ENCODE measurements around the gene ZSCAN22. TPM values are rescaled to one million over a fixed set of nuclear protein-coding genes. Genes with fewer than 3 reads are reported as not detected.

The ZSCAN22 gene
- total RNA-seq, result 1 to 10 TPM; 4.4 to 6.3 TPM

DNA sequence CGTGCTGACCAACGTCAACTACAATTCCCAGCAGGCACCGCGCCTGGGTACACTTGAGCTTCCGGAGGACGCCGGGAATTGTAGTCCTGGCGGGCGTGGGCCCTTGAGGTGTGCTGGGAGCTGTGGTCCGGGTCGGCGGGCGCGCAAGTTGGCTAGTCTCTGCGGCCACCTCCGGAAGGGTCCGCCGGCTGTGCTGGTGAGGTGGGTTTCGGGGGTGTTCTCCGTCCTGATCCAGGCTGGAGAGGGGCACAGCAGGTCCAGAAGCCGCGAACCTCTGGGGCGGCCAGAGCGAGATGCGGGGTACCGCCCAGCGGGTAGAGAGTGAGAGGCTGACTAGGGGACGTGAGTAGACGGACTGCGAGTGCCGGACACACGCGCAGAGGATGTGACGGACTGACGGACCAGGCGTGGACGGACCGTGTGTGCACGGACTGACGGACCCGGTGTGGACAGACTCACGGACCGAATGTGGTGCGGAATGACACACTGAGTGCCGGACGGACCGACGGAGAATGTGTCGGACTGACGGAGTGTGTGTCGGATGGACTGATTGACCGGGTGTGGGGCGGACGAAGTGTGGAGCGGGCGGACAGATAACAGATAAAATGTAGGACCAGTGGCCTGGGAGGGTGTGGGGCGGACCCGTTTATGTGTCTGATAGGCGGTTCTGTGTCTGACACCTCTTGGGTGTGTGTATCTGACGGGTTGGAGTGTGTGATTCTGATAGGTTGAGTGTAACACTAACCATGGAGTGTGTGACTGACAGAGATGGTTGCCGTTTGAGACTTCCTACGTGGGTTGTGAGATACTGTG, at the start of gene ZSCAN22:
ZSCAN22 (plus strand) TSS at position 81 of the 813 bp plus-strand sequence. CDS start 7,809 bp downstream, outside the sequence.
- Mint-ChIP-seq H3K4me3 (no peak within 1 kb of the TSS), H3K36me3 (peaks cover 4% of the 10 kb centered on the region), H3K27ac (no peak within 1 kb of the TSS), H3K27me3 (no peaks in the 10 kb centered on the region), H3K4me1 (peaks cover 4% of the 10 kb centered on the region), H3K9me3 (ENCODE audit: low read depth) (no peaks in the 10 kb centered on the region)
- CTCF ChIA-PET, result interaction anchor here (1.1 to 2.1 kb wide), 6 partner anchors 9 to 193 kb away, joined by 4 to 8 read pairs (median 5); partner anchors contain the start of genes ERVK3-1, ZBTB45 and ZNF497
- DNase-seq, result peak; percentile 95
- peak; percentile 90 for ATAC-seq

- no peak overlapping the region for H3K4me3 Mint-ChIP-seq
- no peak overlapping the region for H3K27ac Mint-ChIP-seq
- CTCF ChIA-PET, result no interaction called here
- peaks cover 61% of the 10 kb centered on the region for H3K36me3 Mint-ChIP-seq
- DNase-seq (no peak), ATAC-seq (no peak)
- H3K27me3 Mint-ChIP-seq, result no peaks in the 10 kb centered on the region
- H3K4me1 Mint-ChIP-seq, result peaks cover 23% of the 10 kb centered on the region
- H3K9me3 Mint-ChIP-seq (ENCODE audit: low read depth), result peaks cover 24% of the 10 kb centered on the region
These were observed 49.6 kb upstream of the ZSCAN22 start for GRCh38 chr19:58277197-58277596.

DNA sequence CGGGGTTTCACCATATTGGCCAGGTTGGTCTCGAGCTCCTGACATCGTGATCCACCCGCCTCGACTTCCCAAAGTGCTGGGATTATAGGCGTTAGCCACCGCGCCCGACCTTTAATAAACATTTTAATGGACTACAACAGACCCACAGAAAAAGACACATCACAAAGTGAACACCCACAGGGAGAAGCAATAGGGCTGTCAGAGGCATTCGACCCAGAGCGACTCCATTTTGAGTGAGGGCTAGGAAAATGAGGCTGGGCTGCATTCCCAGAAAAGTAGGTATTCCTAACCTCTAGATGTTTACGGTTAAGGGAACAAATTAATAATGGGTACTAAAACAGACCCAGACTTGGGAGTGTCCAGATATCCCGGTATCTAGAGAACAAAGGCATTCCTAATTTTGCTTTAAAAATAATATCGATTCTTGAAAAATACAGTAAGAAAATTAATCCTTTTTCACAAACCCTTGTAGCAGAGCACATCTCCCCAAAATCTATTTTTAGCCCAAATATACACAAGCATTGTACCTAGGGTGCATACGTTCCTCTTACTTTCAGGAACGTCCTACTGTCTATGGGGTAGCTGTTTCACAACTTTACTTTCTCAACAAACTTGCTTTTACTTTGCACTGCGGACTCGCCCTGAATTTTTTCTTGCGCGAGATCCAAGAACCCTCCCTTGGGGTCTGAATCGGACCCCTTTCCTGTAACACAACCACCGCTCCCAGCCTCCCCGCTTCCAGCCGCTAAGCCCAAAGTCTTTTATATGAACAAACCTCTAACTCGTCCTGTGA, 48.9 kb upstream of the ZSCAN22 start:
- H3K9me3 Mint-ChIP-seq (ENCODE audit: low read depth), result peaks cover 26% of the 10 kb centered on the region
- no peak for DNase-seq
- H3K27ac Mint-ChIP-seq, result peak overlapping the region; percentile 84
- H3K27me3 Mint-ChIP-seq, result no peaks in the 10 kb centered on the region
- H3K4me3 Mint-ChIP-seq, result peak overlapping the region; percentile 90
- no peak for ATAC-seq
- H3K4me1 Mint-ChIP-seq, result peaks cover 23% of the 10 kb centered on the region
- CTCF ChIA-PET, result interaction anchor here (0.8 to 1.3 kb wide), 2 partner anchors 50 to 82 kb away, joined by 3 read pairs; partner anchors contain the start of gene ZNF544
- H3K36me3 Mint-ChIP-seq, result peaks cover 59% of the 10 kb centered on the region

DNA sequence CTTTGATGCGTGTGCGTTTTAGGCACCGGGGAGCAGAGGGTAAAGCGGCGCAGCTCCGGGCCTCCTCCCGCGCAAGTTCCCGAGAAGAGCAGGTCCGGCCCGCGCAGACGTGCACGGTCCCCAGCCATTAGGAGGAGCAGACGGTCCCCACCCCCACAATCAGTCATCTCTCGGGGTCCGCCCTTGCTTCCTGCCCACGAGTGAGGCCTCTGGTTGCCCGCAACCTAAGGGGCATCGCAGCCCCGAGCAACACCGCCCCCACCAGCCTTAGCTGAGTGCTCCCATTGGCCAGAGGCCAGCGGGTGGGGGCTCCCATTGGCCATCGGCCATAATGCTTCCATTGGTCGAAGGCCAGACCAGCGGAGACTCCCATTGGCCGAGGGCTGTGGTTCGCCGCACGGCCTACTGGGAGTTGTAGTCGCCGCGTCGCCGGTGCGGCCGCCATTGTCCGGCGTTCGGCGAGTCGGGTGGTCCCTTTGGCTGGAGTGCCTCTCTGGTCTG, 48.2 kb upstream of the ZSCAN22 start, which contains the start of gene ZNF8:
ZNF8 (plus strand) TSS at position 415 of the 501 bp plus-strand sequence. CDS start 127 bp downstream, outside the sequence.
- ATAC-seq (peak; percentile 100), DNase-seq (peak; percentile 99)
- no peaks in the 10 kb centered on the region for H3K27me3 Mint-ChIP-seq
- peak within 1 kb of the TSS; percentile 84 for H3K27ac Mint-ChIP-seq
- peak within 1 kb of the TSS; percentile 90 for H3K4me3 Mint-ChIP-seq
- CTCF ChIA-PET, result interaction anchor here (0.8 to 1.3 kb wide), 2 partner anchors 50 to 82 kb away, joined by 3 read pairs; partner anchors contain the start of gene ZNF544
- H3K36me3 Mint-ChIP-seq, result peaks cover 61% of the 10 kb centered on the region
- H3K9me3 Mint-ChIP-seq (ENCODE audit: low read depth), result peaks cover 26% of the 10 kb centered on the region
- peaks cover 23% of the 10 kb centered on the region for H3K4me1 Mint-ChIP-seq

DNA sequence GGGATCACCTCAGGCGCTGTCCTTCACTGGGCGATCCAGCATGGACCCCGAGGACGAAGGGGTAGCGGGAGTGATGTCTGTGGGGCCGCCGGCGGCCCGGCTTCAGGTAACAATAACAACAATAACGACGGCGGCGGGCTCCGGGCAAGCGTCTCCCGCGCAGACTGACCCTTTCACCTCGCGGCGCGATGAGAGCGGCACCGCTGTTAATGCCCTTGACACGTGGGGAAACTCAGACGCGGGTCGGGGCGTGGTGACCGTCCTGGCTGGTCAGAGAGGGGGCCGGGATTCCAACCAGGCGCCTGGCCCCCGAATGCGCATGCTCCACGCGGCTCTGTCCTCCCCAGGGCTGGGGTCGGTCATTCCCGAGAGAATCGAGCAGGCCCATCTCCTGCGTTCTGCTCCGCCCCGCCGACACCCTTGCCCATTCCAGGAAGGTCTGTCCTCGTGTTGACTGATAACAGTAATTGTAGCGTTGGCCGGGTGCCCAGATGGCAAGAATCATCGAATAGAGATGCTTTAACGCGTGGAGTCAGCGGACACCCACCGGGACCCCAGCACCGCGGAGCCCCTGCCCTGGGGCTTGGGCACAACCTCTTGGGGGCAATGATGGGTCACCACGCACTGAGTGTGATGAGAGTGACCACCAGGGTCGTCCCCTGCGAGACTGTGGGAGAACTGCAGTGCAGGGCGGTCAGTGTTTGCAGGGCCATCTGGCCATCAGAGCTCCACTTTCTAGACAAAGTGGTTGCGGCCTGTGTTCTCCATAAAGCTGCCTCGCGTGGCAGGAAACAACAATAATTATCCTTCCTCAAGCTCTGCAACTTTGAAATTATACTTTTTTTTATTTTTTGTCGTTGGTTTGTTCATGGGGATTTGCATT, 47.5 kb upstream of the ZSCAN22 start:
- DNase-seq (peak; percentile 64), ATAC-seq (peak; percentile 17)
- CTCF ChIA-PET, result interaction anchor here (0.8 to 1.3 kb wide), 2 partner anchors 51 to 81 kb away, joined by 3 read pairs; partner anchors contain the start of gene ZNF544
- Mint-ChIP-seq H3K4me3 (peak overlapping the region; percentile 90), H3K27me3 (no peaks in the 10 kb centered on the region), H3K27ac (peak overlapping the region; percentile 84), H3K36me3 (peaks cover 62% of the 10 kb centered on the region), H3K4me1 (peaks cover 23% of the 10 kb centered on the region), H3K9me3 (ENCODE audit: low read depth) (peaks cover 23% of the 10 kb centered on the region)

DNA sequence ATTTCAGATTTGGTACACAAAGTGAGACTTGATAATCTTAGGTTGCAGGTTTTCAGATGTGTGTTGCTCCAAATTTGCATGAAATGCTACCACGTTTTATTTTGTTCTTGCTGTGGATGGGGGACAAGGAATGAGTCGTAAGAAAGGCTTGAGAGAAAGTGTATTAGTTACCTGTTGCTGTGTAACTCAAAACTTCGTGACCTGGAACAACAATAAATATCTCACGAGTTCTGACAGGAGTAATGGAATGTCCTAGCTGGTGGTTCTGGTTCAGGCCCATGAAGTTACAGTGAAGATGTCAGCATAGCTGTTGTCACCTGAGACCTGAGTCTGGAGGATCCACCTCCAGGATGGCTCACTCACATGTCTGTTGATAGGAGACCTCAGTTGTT, 46.9 kb upstream of the ZSCAN22 start:
- ATAC-seq (no peak), DNase-seq (no peak)
- peaks cover 23% of the 10 kb centered on the region for H3K4me1 Mint-ChIP-seq
- peaks cover 59% of the 10 kb centered on the region for H3K36me3 Mint-ChIP-seq
- no peaks in the 10 kb centered on the region for H3K27me3 Mint-ChIP-seq
- CTCF ChIA-PET, result no interaction called here
- H3K4me3 Mint-ChIP-seq, result peak overlapping the region; percentile 90
- H3K27ac Mint-ChIP-seq, result peak overlapping the region; percentile 84
- H3K9me3 Mint-ChIP-seq (ENCODE audit: low read depth), result peaks cover 21% of the 10 kb centered on the region

- DNase-seq (no peak), ATAC-seq (no peak)
- Mint-ChIP-seq H3K4me1 (peaks cover 19% of the 10 kb centered on the region), H3K27ac (no peak overlapping the region), H3K36me3 (peaks cover 74% of the 10 kb centered on the region), H3K9me3 (ENCODE audit: low read depth) (peaks cover 16% of the 10 kb centered on the region), H3K27me3 (no peaks in the 10 kb centered on the region), H3K4me3 (no peak overlapping the region)
- CTCF ChIA-PET, result no interaction called here
These were observed 42.6 kb upstream of the ZSCAN22 start for GRCh38 chr19:58284199-58284598.

GRCh38 chr19:58291943-58292342, 34.9 kb upstream of the ZSCAN22 start:
- ATAC-seq (no peak), DNase-seq (no peak)
- H3K27me3 Mint-ChIP-seq, result no peaks in the 10 kb centered on the region
- no peak overlapping the region for H3K4me3 Mint-ChIP-seq
- CTCF ChIA-PET, result no interaction called here
- H3K4me1 Mint-ChIP-seq, result no peaks in the 10 kb centered on the region
- peaks cover 39% of the 10 kb centered on the region for H3K9me3 Mint-ChIP-seq (ENCODE audit: low read depth)
- H3K36me3 Mint-ChIP-seq, result peaks cover 86% of the 10 kb centered on the region
- no peak overlapping the region for H3K27ac Mint-ChIP-seq

DNA sequence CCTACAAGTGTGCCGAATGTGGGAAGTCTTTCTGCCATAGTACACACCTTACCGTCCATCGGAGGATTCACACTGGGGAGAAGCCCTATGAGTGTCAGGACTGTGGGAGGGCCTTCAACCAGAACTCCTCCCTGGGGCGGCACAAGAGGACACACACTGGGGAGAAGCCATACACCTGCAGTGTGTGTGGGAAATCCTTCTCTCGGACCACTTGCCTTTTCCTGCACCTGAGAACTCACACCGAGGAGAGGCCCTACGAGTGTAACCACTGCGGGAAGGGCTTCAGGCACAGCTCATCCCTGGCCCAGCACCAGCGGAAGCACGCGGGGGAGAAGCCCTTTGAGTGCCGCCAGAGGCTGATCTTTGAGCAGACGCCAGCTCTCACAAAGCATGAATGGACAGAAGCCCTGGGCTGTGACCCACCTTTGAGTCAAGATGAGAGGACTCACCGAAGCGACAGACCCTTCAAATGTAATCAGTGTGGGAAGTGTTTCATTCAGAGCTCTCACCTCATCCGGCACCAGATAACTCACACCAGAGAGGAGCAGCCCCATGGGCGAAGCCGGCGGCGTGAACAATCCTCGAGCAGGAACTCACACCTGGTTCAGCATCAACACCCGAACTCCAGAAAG, 31.9 kb upstream of the ZSCAN22 start:
- no peak for ATAC-seq
- Mint-ChIP-seq H3K9me3 (ENCODE audit: low read depth) (peaks cover 37% of the 10 kb centered on the region), H3K4me1 (no peaks in the 10 kb centered on the region), H3K4me3 (no peak overlapping the region), H3K36me3 (peaks cover 82% of the 10 kb centered on the region), H3K27me3 (no peaks in the 10 kb centered on the region), H3K27ac (no peak overlapping the region)
- CTCF ChIA-PET, result no interaction called here
- no peak for DNase-seq

DNA sequence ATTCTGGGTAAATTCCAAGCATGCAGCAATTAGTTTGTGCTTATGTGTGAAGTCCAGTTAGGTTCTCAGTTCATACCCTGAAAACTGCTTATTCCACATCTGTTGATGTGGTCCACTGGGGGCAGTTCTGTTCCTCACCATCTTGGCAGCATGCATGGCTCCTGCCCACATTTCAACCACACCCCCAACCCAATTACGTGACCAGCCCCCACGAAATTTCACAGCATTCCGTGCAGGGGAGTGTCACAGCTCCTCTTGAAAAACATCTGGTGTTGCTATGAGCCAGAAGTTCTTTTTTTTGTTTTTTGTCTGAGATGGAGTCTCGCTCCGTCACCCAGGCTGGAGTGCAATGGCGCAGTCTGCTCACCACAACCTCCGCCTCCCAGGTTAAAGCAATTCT, 30.7 kb upstream of the ZSCAN22 start:
- CTCF ChIA-PET, result no interaction called here

GRCh38 chr19:58300620-58301019, 26.2 kb upstream of the ZSCAN22 start:
- Mint-ChIP-seq H3K9me3 (ENCODE audit: low read depth) (peaks cover 10% of the 10 kb centered on the region), H3K4me1 (peaks cover 13% of the 10 kb centered on the region), H3K36me3 (peaks cover 70% of the 10 kb centered on the region), H3K27me3 (no peaks in the 10 kb centered on the region), H3K4me3 (no peak overlapping the region), H3K27ac (no peak overlapping the region)
- ATAC-seq (no peak), DNase-seq (no peak)
- CTCF ChIA-PET, result no interaction called here

More for the DNA sequence above, 30.7 kb upstream of the ZSCAN22 start:
- DNase-seq (no peak), ATAC-seq (no peak)
- Mint-ChIP-seq H3K9me3 (ENCODE audit: low read depth) (peaks cover 40% of the 10 kb centered on the region), H3K36me3 (peaks cover 87% of the 10 kb centered on the region), H3K4me3 (no peak overlapping the region), H3K4me1 (no peaks in the 10 kb centered on the region), H3K27me3 (no peaks in the 10 kb centered on the region), H3K27ac (no peak overlapping the region)

DNA sequence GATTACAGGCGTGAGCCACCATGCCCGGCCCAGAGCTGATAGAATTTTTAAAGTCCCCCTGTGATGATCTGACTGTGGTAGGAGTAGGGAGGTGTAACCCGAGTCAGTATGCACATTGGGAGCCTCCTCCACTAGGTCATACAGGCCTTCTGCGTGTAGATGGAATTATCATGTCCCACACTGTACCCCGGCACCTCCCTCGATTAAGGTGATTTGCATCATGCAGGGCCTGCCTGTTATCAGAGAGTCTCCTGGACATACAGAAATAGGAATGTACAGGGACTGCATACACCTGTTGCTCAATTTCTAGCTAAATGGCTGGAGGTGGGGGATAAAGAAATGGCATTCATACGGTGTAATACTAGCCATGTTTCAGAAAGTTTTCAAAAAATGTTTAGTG, 22.5 kb upstream of the ZSCAN22 start:
- Mint-ChIP-seq H3K4me3 (peak overlapping the region; percentile 99), H3K4me1 (peaks cover 39% of the 10 kb centered on the region), H3K27me3 (no peaks in the 10 kb centered on the region), H3K36me3 (peaks cover 74% of the 10 kb centered on the region), H3K9me3 (ENCODE audit: low read depth) (peaks cover 7% of the 10 kb centered on the region), H3K27ac (peak overlapping the region; percentile 100)
- DNase-seq (no peak), ATAC-seq (no peak)
- CTCF ChIA-PET, result no interaction called here

Data from activated CD8-positive, alpha-beta memory T cell treated with anti-CD3 and anti-CD28 coated beads, Interleukin-2, amount 10 ng/mL, durations not matched to agents 7 days and 5 days (primary cell).